Kidney capillary endothelial cell (primary cell): ENCODE measurements around the gene MMP20.
A peak's percentile ranks its signal among the peaks of the same experiment; 100 is the strongest.
"Not testable (repeated sequence)": the region's sequence is repeated elsewhere in the genome, so short reads cannot be mapped to it uniquely, and the experiment has no call there.

Experiments used
- DNase-seq: peaks from one replicate; pipeline ENCODE4 v3.0.0-alpha.2; 2018; ENCODE audit warnings: low spot score

Gene MMP20, protein sequence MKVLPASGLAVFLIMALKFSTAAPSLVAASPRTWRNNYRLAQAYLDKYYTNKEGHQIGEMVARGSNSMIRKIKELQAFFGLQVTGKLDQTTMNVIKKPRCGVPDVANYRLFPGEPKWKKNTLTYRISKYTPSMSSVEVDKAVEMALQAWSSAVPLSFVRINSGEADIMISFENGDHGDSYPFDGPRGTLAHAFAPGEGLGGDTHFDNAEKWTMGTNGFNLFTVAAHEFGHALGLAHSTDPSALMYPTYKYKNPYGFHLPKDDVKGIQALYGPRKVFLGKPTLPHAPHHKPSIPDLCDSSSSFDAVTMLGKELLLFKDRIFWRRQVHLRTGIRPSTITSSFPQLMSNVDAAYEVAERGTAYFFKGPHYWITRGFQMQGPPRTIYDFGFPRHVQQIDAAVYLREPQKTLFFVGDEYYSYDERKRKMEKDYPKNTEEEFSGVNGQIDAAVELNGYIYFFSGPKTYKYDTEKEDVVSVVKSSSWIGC

DNA sequence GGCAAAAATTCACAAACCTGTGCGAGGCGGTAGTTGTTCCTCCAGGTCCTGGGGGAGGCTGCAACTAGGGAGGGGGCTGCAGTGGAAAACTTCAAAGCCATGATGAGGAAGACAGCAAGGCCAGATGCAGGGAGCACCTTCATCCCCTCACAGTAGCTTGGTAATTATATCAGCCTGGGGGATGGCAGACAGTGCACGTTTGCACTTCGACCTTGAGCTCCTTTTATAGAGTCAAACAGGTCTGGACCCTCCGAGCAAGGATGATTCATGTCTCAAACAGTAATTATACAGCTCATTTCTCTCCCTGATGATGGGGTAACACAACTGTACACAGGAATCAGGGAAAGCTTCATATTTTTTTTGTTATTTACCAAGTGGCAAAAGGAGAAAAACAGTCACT lies at the start of gene MMP20:
MMP20 (minus strand) TSS at position 156 of the 400 bp plus-strand sequence; CDS start at position 143, 13 bp downstream.
- no peak for DNase-seq

GRCh38 chr11:102669664-102670063 lies 44.5 kb upstream of the MMP20 start:
- no peak for DNase-seq

DNA sequence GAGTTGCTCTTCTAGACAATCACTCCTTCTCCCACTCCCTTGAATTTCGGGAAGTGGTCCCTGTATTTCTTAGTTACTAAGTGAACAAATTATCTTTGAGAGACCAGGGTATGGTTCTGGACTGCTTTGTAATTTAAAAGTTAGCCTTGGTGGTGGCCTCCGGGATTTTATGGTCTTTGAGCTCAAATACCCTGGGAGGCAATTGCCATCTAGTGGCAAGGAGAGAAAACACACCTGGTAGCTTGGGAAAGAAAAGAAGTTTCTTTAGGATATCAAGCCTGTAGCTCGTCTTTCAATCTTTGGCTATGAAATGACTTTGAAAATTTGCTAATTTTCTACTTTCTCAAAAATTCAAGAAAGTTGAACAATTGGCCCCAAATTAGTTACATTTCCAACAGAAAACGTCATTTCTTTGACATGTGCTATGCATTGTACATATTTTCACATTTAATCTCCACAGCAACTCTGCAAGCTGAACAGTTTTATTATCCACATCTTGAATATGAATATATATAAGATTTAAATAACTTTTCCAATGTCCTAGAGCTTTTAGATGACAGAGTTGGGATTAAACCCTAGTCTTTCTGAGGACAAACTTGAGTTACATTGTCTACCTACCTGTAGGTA lies 41.3 kb upstream of the MMP20 start:
- DNase-seq, result peak; percentile 52

DNA sequence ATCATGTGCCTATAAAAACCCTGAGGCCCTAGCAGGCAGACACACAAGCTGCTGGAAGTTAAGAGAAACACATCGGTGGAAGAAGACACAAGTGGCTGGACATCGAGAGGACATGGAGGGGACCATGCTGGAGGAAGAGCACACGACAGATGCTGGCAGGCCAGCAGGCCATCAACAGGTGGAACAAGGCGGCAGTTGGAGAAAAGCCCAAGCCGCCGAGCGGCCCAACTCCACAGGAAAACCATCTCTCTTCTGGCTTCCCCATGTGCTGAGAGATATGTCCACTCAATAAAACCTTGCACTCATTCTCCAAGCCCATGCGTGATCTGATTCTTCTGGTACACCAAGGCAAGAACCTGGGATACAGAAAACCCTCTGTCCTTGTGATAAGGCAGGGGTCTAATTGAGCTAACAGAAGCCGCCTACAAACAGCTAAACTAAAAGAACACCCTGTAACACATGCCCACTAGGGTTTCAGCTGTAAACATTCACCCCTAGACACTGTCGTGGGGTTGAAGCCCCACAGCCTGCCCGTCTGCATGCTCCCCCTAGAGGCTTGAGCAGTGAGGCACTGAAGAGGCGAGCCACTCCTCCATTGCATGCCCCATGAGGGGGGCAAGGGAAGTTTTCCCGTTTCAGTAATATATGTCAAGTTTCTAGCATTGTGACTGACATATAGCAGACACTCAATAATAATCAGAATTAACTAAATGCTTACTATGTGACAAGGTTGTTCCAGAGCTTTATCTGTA lies 39.0 kb upstream of the MMP20 start:
- no peak for DNase-seq

GRCh38 chr11:102662607-102663006 lies 37.5 kb upstream of the MMP20 start:
- DNase-seq, result no peak

GRCh38 chr11:102661040-102661439 lies 35.9 kb upstream of the MMP20 start:
- no peak for DNase-seq

DNA sequence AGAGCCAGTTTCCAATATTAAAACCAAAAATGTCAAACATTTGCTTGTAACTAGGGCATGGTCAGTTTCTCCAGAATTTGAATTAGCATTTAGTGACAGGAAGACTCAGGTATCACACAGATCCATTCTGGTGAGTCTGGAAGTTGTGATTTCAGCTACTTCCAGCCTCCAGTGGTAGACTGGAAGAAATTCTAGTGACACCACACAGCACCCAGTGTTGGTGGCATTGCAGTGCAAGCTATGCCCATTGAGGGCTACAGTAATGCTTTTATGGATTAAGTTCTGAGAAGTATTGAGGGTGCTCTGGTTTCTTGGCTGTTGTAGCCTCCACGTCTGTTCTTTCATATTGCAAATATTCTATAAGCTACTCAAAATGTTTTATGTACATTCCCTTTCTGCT lies 31.4 kb upstream of the MMP20 start:
- no peak for DNase-seq

GRCh38 chr11:102655547-102655946 lies 30.4 kb upstream of the MMP20 start:
- DNase-seq, result no peak

GRCh38 chr11:102654761-102655160 lies 29.6 kb upstream of the MMP20 start:
- no peak for DNase-seq

DNA sequence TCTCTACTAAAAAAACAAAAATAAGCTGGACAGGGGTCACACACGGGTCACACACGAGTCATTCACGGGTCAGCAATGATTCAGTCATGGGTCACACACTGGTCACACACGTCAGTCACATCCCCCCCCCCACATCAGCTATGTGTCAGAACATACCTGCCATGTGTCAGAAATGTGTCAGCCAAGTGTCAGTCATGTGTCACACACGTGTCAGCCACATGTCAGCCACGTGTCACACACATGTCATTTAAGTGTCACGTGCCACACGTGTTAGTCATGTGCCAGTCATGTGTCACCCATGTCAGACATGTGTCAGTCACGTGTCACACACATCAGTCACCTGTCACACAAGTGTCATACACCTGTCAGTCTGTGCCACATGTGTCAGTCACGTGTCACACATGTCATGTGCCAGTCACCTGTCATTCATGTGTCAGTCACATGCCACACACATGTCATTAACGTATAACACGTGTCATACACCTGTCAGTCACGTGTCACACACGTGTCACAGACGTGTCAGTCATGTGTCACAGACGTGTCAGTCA lies 28.7 kb upstream of the MMP20 start:
- no peak for DNase-seq

GRCh38 chr11:102647430-102647829 lies 22.3 kb upstream of the MMP20 start:
- DNase-seq, result no peak

GRCh38 chr11:102643941-102644340 lies 18.8 kb upstream of the MMP20 start:
- DNase-seq, result no peak

GRCh38 chr11:102640946-102641345 lies 15.8 kb upstream of the MMP20 start:
- no peak for DNase-seq

- no peak for DNase-seq
Measured at GRCh38 chr11:102639656-102640055, 14.5 kb upstream of the MMP20 start.

GRCh38 chr11:102637731-102638130 lies 12.6 kb upstream of the MMP20 start:
- no peak for DNase-seq

DNA sequence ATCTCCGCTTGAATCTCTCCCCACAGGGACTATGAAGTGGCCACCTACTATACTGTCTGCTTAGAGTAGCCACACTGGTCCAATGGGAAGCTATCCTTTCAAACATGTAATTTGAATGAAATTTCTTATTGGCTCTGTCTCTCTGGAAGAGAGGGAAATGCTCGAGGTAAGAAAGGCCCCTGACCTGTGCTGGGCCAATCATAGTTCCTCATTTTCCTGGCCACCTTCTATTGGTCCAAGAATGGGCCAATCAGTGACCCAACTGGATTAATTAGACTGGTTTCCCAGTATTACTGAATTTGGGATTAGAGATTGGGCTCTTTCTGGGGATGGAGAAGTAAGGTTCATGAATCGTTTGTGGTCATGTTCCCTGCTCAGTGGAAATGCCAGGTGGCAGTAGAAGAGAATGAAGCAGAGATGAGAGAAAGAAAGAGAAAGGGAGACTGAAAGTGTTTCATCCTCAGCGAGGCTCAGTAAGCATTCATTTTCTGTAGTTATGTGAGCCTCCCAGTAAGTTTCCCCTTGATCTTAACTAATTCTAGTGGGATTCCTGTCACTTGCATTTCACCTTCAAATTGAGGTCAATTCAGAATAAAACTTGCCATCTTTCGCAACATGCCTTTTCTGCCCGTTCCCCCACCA lies 8.4 kb upstream of the MMP20 start:
- DNase-seq, result no peak

- DNase-seq, result no peak
Measured at GRCh38 chr11:102632026-102632425, 6.9 kb upstream of the MMP20 start.

DNA sequence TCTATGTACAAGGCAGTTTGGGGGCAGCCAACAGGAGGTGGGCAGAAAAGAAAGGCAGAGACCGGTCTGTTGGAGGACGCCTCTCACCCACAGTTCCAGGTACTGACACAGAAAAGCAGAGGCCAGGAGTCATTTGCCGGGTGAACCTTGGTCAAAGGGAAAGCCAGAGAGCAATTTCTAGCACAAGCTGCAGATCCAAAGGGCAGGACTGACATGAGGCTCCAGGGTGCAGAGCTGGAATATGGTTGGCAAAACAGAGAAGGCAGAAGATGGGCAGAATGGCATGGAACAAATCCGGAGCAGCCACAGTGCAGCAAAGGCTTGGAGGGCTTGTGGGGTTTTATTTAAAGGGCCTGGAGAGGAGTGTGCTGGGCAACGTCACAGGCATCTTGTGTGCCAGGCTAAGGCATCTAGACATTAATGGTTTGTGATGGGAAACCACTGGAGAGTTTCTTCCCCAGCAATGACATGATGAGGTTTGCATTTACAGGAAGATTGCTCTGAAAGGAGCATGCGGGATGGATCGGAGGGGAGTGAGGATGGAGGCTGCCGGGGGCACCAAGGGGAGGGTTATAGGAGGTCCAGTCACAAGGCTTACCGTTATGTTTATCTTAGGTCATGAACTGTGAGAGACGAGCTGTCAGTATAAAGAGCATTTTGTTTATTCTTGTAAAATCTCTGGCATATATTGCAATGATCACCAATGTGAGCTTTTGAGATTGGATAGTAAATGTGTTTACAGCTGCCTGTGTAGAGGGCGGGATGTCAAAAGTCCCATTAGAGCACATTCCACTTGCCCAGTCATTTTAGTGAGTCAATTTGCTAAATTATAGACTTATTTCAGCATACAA lies 5.7 kb upstream of the MMP20 start:
- DNase-seq, result no peak

DNA sequence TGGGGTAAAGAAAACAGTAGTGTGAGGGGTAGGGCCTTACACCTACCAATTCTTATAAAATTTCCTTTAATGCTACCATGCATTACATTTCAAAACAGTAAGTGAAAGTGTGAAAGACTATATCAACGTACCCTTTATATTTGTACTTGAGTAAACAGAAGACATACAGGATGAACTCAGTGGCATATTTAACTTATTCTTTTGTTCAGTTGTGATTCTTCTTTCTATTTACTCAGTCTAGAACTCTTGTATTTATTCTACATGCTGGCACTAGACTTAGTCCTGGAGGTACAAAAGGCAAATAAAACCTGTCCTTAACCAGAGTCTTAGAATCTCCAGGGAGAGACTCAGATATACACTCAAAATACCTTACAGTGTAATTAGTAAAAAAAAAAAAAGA lies 4.8 kb upstream of the MMP20 start:
- DNase-seq, result not testable (repeated sequence)

GRCh38 chr11:102626676-102627075 lies 1.5 kb upstream of the MMP20 start:
- DNase-seq, result no peak

- no peak for DNase-seq
Measured at GRCh38 chr11:102623998-102624397, 1.1 kb downstream of the MMP20 start.
